Measurements from ENCODE around the gene SPDYE1.
"Not testable (repeated sequence)": the region's sequence is repeated elsewhere in the genome, so short reads cannot be mapped to it uniquely, and the experiment has no call there.

Gene SPDYE1

GRCh38 chr7:43997532-43997931, at the start of gene SPDYE1:
TSS of gene SPDYE1 (plus strand) at chr7:43997897. CDS start at chr7:43999950, 2,053 bp downstream.
- H3K27me3 ChIP-seq (ENCODE audit: control insufficient read depth, insufficient read depth, low read length); DNase-seq (ENCODE audit: low read depth, low spot score); H3K27ac ChIP-seq (ENCODE audit: low read length); H3K9me3 ChIP-seq (ENCODE audit: control insufficient read depth, insufficient read depth, low read length); H3K4me1 ChIP-seq (ENCODE audit: control insufficient read depth, insufficient read depth, low read length); H3K4me3 ChIP-seq (ENCODE audit: low read length); H3K36me3 ChIP-seq (ENCODE audit: control insufficient read depth, insufficient read depth, low read length): not testable (repeated sequence)
- whole genome bisulfite sequencing (ENCODE audit: insufficient coverage, insufficient read length): no CpG with 5 or more reads among the region's 3 CpGs

GRCh38 chr7:43952028-43952427, 45.7 kb upstream of the SPDYE1 start:
- no CpG with 5 or more reads among the region's 3 CpGs for WGBS (ENCODE audit: insufficient coverage, insufficient read length)
- no peak for DNase-seq (ENCODE audit: low read depth, low spot score)
- Histone ChIP-seq H3K27ac (ENCODE audit: low read length) (no peak overlapping the region), H3K4me3 (ENCODE audit: low read length) (no peak overlapping the region), H3K27me3 (ENCODE audit: control insufficient read depth, insufficient read depth, low read length) (no peaks in the 10 kb centered on the region), H3K4me1 (ENCODE audit: control insufficient read depth, insufficient read depth, low read length) (no peaks in the 10 kb centered on the region), H3K9me3 (ENCODE audit: control insufficient read depth, insufficient read depth, low read length) (no peaks in the 10 kb centered on the region), H3K36me3 (ENCODE audit: control insufficient read depth, insufficient read depth, low read length) (no peaks in the 10 kb centered on the region)

- no peaks in the 10 kb centered on the region for H3K9me3 ChIP-seq (ENCODE audit: control insufficient read depth, insufficient read depth, low read length)
- no peak for DNase-seq (ENCODE audit: low read depth, low spot score)
- H3K27ac ChIP-seq (ENCODE audit: low read length): no peak overlapping the region
- no peaks in the 10 kb centered on the region for H3K36me3 ChIP-seq (ENCODE audit: control insufficient read depth, insufficient read depth, low read length)
- no peaks in the 10 kb centered on the region for H3K4me1 ChIP-seq (ENCODE audit: control insufficient read depth, insufficient read depth, low read length)
- H3K4me3 ChIP-seq (ENCODE audit: low read length): no peak overlapping the region
- H3K27me3 ChIP-seq (ENCODE audit: control insufficient read depth, insufficient read depth, low read length): no peaks in the 10 kb centered on the region
- WGBS (ENCODE audit: insufficient coverage, insufficient read length): no CpG with 5 or more reads among the region's 5 CpGs
Measured at GRCh38 chr7:43953071-43953470, 44.6 kb upstream of the SPDYE1 start.

- DNase-seq (ENCODE audit: low read depth, low spot score): peak; percentile 39
- H3K4me3 ChIP-seq (ENCODE audit: low read length): no peak overlapping the region
- no CpG with 5 or more reads among the region's 3 CpGs for WGBS (ENCODE audit: insufficient coverage, insufficient read length)
- H3K27ac ChIP-seq (ENCODE audit: low read length): no peak overlapping the region
- no peaks in the 10 kb centered on the region for H3K27me3 ChIP-seq (ENCODE audit: control insufficient read depth, insufficient read depth, low read length)
- no peaks in the 10 kb centered on the region for H3K36me3 ChIP-seq (ENCODE audit: control insufficient read depth, insufficient read depth, low read length)
- H3K9me3 ChIP-seq (ENCODE audit: control insufficient read depth, insufficient read depth, low read length): no peaks in the 10 kb centered on the region; the same call in 1 of the 2 replicates
- H3K4me1 ChIP-seq (ENCODE audit: control insufficient read depth, insufficient read depth, low read length): no peaks in the 10 kb centered on the region
Measured at GRCh38 chr7:43954524-43955228, 43.0 kb upstream of the SPDYE1 start.

- Histone ChIP-seq H3K27ac (ENCODE audit: low read length) (no peak overlapping the region), H3K4me3 (ENCODE audit: low read length) (no peak overlapping the region), H3K36me3 (ENCODE audit: control insufficient read depth, insufficient read depth, low read length) (no peaks in the 10 kb centered on the region), H3K27me3 (ENCODE audit: control insufficient read depth, insufficient read depth, low read length) (no peaks in the 10 kb centered on the region), H3K4me1 (ENCODE audit: control insufficient read depth, insufficient read depth, low read length) (no peaks in the 10 kb centered on the region), H3K9me3 (ENCODE audit: control insufficient read depth, insufficient read depth, low read length) (no peaks in the 10 kb centered on the region; the same call in 1 of the 2 replicates)
- no CpG with 5 or more reads among the region's 3 CpGs for WGBS (ENCODE audit: insufficient coverage, insufficient read length)
- DNase-seq (ENCODE audit: low read depth, low spot score): no peak
Measured at GRCh38 chr7:43956027-43956426, 41.7 kb upstream of the SPDYE1 start.

GRCh38 chr7:43960933-43961332, 36.8 kb upstream of the SPDYE1 start:
- no CpG with 5 or more reads among the region's 1 CpG for WGBS (ENCODE audit: insufficient coverage, insufficient read length)

GRCh38 chr7:43966392-43966791, 31.3 kb upstream of the SPDYE1 start:
- no CpG with 5 or more reads among the region's 3 CpGs for WGBS (ENCODE audit: insufficient coverage, insufficient read length)
- H3K27me3 ChIP-seq (ENCODE audit: control insufficient read depth, insufficient read depth, low read length); H3K4me3 ChIP-seq (ENCODE audit: low read length); H3K4me1 ChIP-seq (ENCODE audit: control insufficient read depth, insufficient read depth, low read length); DNase-seq (ENCODE audit: low read depth, low spot score); H3K9me3 ChIP-seq (ENCODE audit: control insufficient read depth, insufficient read depth, low read length); H3K36me3 ChIP-seq (ENCODE audit: control insufficient read depth, insufficient read depth, low read length); H3K27ac ChIP-seq (ENCODE audit: low read length): not testable (repeated sequence)

More at GRCh38 chr7:43960933-43961332, 36.8 kb upstream of the SPDYE1 start:
- Histone ChIP-seq H3K27ac (ENCODE audit: low read length) (no peak overlapping the region), H3K4me3 (ENCODE audit: low read length) (no peak overlapping the region), H3K27me3 (ENCODE audit: control insufficient read depth, insufficient read depth, low read length) (no peaks in the 10 kb centered on the region), H3K4me1 (ENCODE audit: control insufficient read depth, insufficient read depth, low read length) (no peaks in the 10 kb centered on the region), H3K9me3 (ENCODE audit: control insufficient read depth, insufficient read depth, low read length) (no peaks in the 10 kb centered on the region; the same call in 1 of the 2 replicates), H3K36me3 (ENCODE audit: control insufficient read depth, insufficient read depth, low read length) (no peaks in the 10 kb centered on the region)
- no peak for DNase-seq (ENCODE audit: low read depth, low spot score)

GRCh38 chr7:43968172-43969040, 29.3 kb upstream of the SPDYE1 start:
- H3K27ac ChIP-seq (ENCODE audit: low read length); H3K27me3 ChIP-seq (ENCODE audit: control insufficient read depth, insufficient read depth, low read length); DNase-seq (ENCODE audit: low read depth, low spot score); H3K9me3 ChIP-seq (ENCODE audit: control insufficient read depth, insufficient read depth, low read length); H3K4me3 ChIP-seq (ENCODE audit: low read length); H3K36me3 ChIP-seq (ENCODE audit: control insufficient read depth, insufficient read depth, low read length); H3K4me1 ChIP-seq (ENCODE audit: control insufficient read depth, insufficient read depth, low read length): not testable (repeated sequence)
- no CpG with 5 or more reads among the region's 20 CpGs for WGBS (ENCODE audit: insufficient coverage, insufficient read length)

GRCh38 chr7:43969586-43969985, 28.1 kb upstream of the SPDYE1 start:
- DNase-seq (ENCODE audit: low read depth, low spot score); H3K4me3 ChIP-seq (ENCODE audit: low read length); H3K27ac ChIP-seq (ENCODE audit: low read length); H3K9me3 ChIP-seq (ENCODE audit: control insufficient read depth, insufficient read depth, low read length); H3K36me3 ChIP-seq (ENCODE audit: control insufficient read depth, insufficient read depth, low read length); H3K27me3 ChIP-seq (ENCODE audit: control insufficient read depth, insufficient read depth, low read length); H3K4me1 ChIP-seq (ENCODE audit: control insufficient read depth, insufficient read depth, low read length): not testable (repeated sequence)
- no CpG with 5 or more reads among the region's 11 CpGs for WGBS (ENCODE audit: insufficient coverage, insufficient read length)

GRCh38 chr7:43970698-43971097, 27.0 kb upstream of the SPDYE1 start:
- not testable (repeated sequence) for H3K27me3 ChIP-seq (ENCODE audit: control insufficient read depth, insufficient read depth, low read length); H3K4me1 ChIP-seq (ENCODE audit: control insufficient read depth, insufficient read depth, low read length); H3K9me3 ChIP-seq (ENCODE audit: control insufficient read depth, insufficient read depth, low read length); DNase-seq (ENCODE audit: low read depth, low spot score); H3K4me3 ChIP-seq (ENCODE audit: low read length); H3K36me3 ChIP-seq (ENCODE audit: control insufficient read depth, insufficient read depth, low read length); H3K27ac ChIP-seq (ENCODE audit: low read length)
- WGBS (ENCODE audit: insufficient coverage, insufficient read length): no CpG with 5 or more reads among the region's 5 CpGs
